Activated CD8-positive, alpha-beta T cell treated with anti-CD3 and anti-CD28 coated beads for 36 hours (primary cell): ENCODE data around the gene TEAD3. TPM values are rescaled to one million over a fixed set of nuclear protein-coding genes. Genes with fewer than 3 reads are reported as not detected.

Source experiments
- ATAC-seq: fragments of 200-7000 bp; cut with Tn5 transposase; one replicate; pipeline ENCODE4 v1.10.0; 2021; ENCODE audit warnings: mild to moderate bottlenecking, moderate library complexity
- CTCF ChIA-PET: fragments of 350-600 bp; sonication (Branson Sonifier 250); formaldehyde crosslinking; loops from one replicate; lab custom pipeline; 2021; ENCODE audit warnings: antibody characterized with exemption; lab: Charles Lee
- POLR2A ChIA-PET: fragments of 350-600 bp; sonication (Branson Sonifier 250); formaldehyde crosslinking; loops from one replicate; lab custom pipeline; 2021; ENCODE audit warnings: antibody characterized with exemption; lab: Charles Lee
- DNase-seq: peaks from one replicate; pipeline ENCODE4 v3.0.0-alpha.2; 2020
- H3K27ac Mint-ChIP-seq: one replicate; pipeline ENCODE4 v1.8.0; 2021; ENCODE audit warnings: mild to moderate bottlenecking, mixed read lengths
- H3K27me3 Mint-ChIP-seq: one replicate; pipeline ENCODE4 v1.8.0; 2021; ENCODE audit warnings: mixed read lengths
- H3K36me3 Mint-ChIP-seq: one replicate; pipeline ENCODE4 v1.8.0; 2021; ENCODE audit warnings: low read depth, mixed read lengths
- H3K4me1 Mint-ChIP-seq: one replicate; pipeline ENCODE4 v1.8.0; 2021; ENCODE audit warnings: low read depth, mixed read lengths
- H3K4me3 Mint-ChIP-seq: one replicate; pipeline ENCODE4 v1.8.0; 2021; ENCODE audit warnings: mild to moderate bottlenecking, moderate library complexity, mixed read lengths
- H3K9me3 Mint-ChIP-seq: one replicate; pipeline ENCODE4 v1.8.0; 2021; ENCODE audit warnings: mixed read lengths
- CTCF ChIP-seq: fragments of 200-600 bp; IDR thresholded peaks from one replicate; pipeline ENCODE4 v1.8.0; 2022; ENCODE audit warnings: antibody characterized with exemption, mild to moderate bottlenecking
- intact Hi-C: fragments of 100-400 bp; cut with micrococcal nuclease; formaldehyde crosslinking; loops from one replicate; pipeline ENCODE4 v1.10.0; 2022
- total RNA-seq, 2 experiments: library from RNA; stranded (reverse); gene quantifications; one replicate each; pipeline ENCODE4 v1.2.3, GENCODE V29; 2021

TEAD3 gene
- total RNA-seq, 2 experiments from 2014 or later = 0.68 to 0.81 TPM

GRCh38 chr6:35493307-35493983 is 3.4 kb downstream of the TEAD3 start:
- no peak overlapping the region for H3K27ac Mint-ChIP-seq

GRCh38 chr6:35492974-35493284 is 4.0 kb downstream of the TEAD3 start:
- TF ChIP-seq CTCF = no peak
- Mint-ChIP-seq H3K9me3 (no peaks in the 10 kb centered on the region), H3K27me3 (no peaks in the 10 kb centered on the region), H3K27ac (no peak overlapping the region), H3K4me3 (no peak overlapping the region), H3K4me1 (peaks cover 12% of the 10 kb centered on the region), H3K36me3 (no peaks in the 10 kb centered on the region)
- DNase-seq = no peak
- ATAC-seq = no peak
- CTCF ChIA-PET = interaction anchor here (1.0 to 1.2 kb wide), 2 partner anchors 11 to 59 kb away, joined by 3 to 4 read pairs; no protein-coding TSS in a partner anchor
- intact Hi-C loops = no loop called here
- POLR2A ChIA-PET = interaction anchor here (24.5 kb wide), 1 partner anchor 21 kb away, joined by 327 read pairs; the partner anchor contains the start of gene RPL10A

More at GRCh38 chr6:35493307-35493983, 3.4 kb downstream of the TEAD3 start:
- intact Hi-C loops = no loop called here
- Mint-ChIP-seq H3K36me3 (no peaks in the 10 kb centered on the region), H3K4me1 (peaks cover 10% of the 10 kb centered on the region), H3K4me3 (no peak overlapping the region), H3K9me3 (no peaks in the 10 kb centered on the region), H3K27me3 (peaks cover 1% of the 10 kb centered on the region)
- DNase-seq (no peak), ATAC-seq (no peak)
- TF ChIP-seq CTCF = no peak
- POLR2A ChIA-PET = interaction anchor here (24.5 kb wide), 1 partner anchor 22 kb away, joined by 327 read pairs; the partner anchor contains the start of gene RPL10A
- CTCF ChIA-PET = interaction anchor here (1.0 to 1.2 kb wide), 2 partner anchors 12 to 59 kb away, joined by 3 to 4 read pairs; no protein-coding TSS in a partner anchor

GRCh38 chr6:35492258-35492973 is 4.5 kb downstream of the TEAD3 start:
- intact Hi-C loops = no loop called here
- POLR2A ChIA-PET = interaction anchor here (1.3 to 24.5 kb wide), 2 partner anchors 10 to 21 kb away, joined by 3 to 327 read pairs; partner anchors contain the start of gene RPL10A
- no peak for DNase-seq

GRCh38 chr6:35491558-35492257 is 5.2 kb downstream of the TEAD3 start:
- Mint-ChIP-seq H3K27ac (no peak overlapping the region), H3K36me3 (no peaks in the 10 kb centered on the region), H3K4me1 (peaks cover 17% of the 10 kb centered on the region), H3K4me3 (no peak overlapping the region), H3K9me3 (no peaks in the 10 kb centered on the region), H3K27me3 (no peaks in the 10 kb centered on the region)
- CTCF ChIA-PET = interaction anchor here (0.9 to 1.2 kb wide), 2 partner anchors 24 to 32 kb away, joined by 3 read pairs; partner anchors contain the start of gene RPL10A
- ATAC-seq = no peak
- POLR2A ChIA-PET = interaction anchor here (1.3 to 24.5 kb wide), 2 partner anchors 9 to 20 kb away, joined by 3 to 327 read pairs; partner anchors contain the start of gene RPL10A
- no peak for DNase-seq
- intact Hi-C loops = no loop called here
- no peak for TF ChIP-seq CTCF

More at GRCh38 chr6:35492258-35492973, 4.5 kb downstream of the TEAD3 start:
- no peak for ATAC-seq
- H3K36me3 Mint-ChIP-seq = no peaks in the 10 kb centered on the region
- CTCF ChIA-PET = interaction anchor here (1.2 kb wide), 2 partner anchors 11 to 25 kb away, joined by 3 read pairs; partner anchors contain the start of gene RPL10A
- H3K4me1 Mint-ChIP-seq = peaks cover 17% of the 10 kb centered on the region
- TF ChIP-seq CTCF = no peak
- no peak overlapping the region for H3K27ac Mint-ChIP-seq
- H3K4me3 Mint-ChIP-seq = no peak overlapping the region
- H3K27me3 Mint-ChIP-seq = no peaks in the 10 kb centered on the region
- no peaks in the 10 kb centered on the region for H3K9me3 Mint-ChIP-seq
